ENCODE measurements around the gene ETFA. TPM values are rescaled to one million over a fixed set of nuclear protein-coding genes. Genes with fewer than 3 reads are reported as not detected.

The ETFA gene
- total RNA-seq, 1 donor from 2014 or later, result 31.7 TPM

- no peak for DNase-seq (ENCODE audit: low spot score in 2 of 2)
- Histone ChIP-seq H3K36me3 (no peaks in the 10 kb centered on the region), H3K4me1 (peaks cover 23 to 50% of the 10 kb centered on the region in 2 donors), H3K27me3 (peaks cover 73% of the 10 kb centered on the region), H3K9me3 (no peaks in the 10 kb centered on the region), H3K4me3 (no peak overlapping the region), H3K27ac (no peak overlapping the region)
- intact Hi-C loops (cut with DNase I), result no loop called here
- no peak for TF ChIP-seq CTCF (IDR thresholded peaks at IDR 0.05)
Measured at GRCh38 chr15:76338486-76339304, 27.4 kb upstream of the ETFA start.

GRCh38 chr15:76337696-76338485 is 26.6 kb upstream of the ETFA start:
- DNase-seq (ENCODE audit: low spot score in 2 of 2), result no peak
- H3K27ac ChIP-seq, result no peak overlapping the region
- no peak for TF ChIP-seq CTCF (IDR thresholded peaks at IDR 0.05)
- intact Hi-C loops (cut with DNase I), result no loop called here
- H3K27me3 ChIP-seq, result peaks cover 65% of the 10 kb centered on the region
- H3K9me3 ChIP-seq, result no peaks in the 10 kb centered on the region
- no peaks in the 10 kb centered on the region for H3K36me3 ChIP-seq
- peaks cover 22 to 47% of the 10 kb centered on the region in 2 donors for H3K4me1 ChIP-seq
- no peak overlapping the region for H3K4me3 ChIP-seq

GRCh38 chr15:76337059-76337695 is 25.9 kb upstream of the ETFA start:
- TF ChIP-seq CTCF (IDR thresholded peaks at IDR 0.05), result no peak
- H3K36me3 ChIP-seq, result no peaks in the 10 kb centered on the region
- H3K9me3 ChIP-seq, result no peaks in the 10 kb centered on the region
- intact Hi-C loops (cut with DNase I), result no loop called here
- peaks cover 17 to 42% of the 10 kb centered on the region in 2 donors for H3K4me1 ChIP-seq
- H3K4me3 ChIP-seq, result no peak overlapping the region
- H3K27me3 ChIP-seq, result peaks cover 59% of the 10 kb centered on the region
- DNase-seq (ENCODE audit: low spot score in 2 of 2), result no peak
- no peak overlapping the region for H3K27ac ChIP-seq

- peak within 1 kb of the TSS in 1 of 2 donors; percentile 18 for H3K4me3 ChIP-seq
- no peaks in the 10 kb centered on the region for H3K36me3 ChIP-seq
- H3K27ac ChIP-seq, result no peak within 1 kb of the TSS
- TF ChIP-seq CTCF (IDR thresholded peaks at IDR 0.05), result no peak
- H3K9me3 ChIP-seq, result no peaks in the 10 kb centered on the region
- H3K4me1 ChIP-seq, result peaks cover 17 to 35% of the 10 kb centered on the region in 2 donors
- H3K27me3 ChIP-seq, result peaks cover 59% of the 10 kb centered on the region
- intact Hi-C loops (cut with DNase I), result no loop called here
- no peak for DNase-seq (ENCODE audit: low spot score in 2 of 2)
Measured at GRCh38 chr15:76336254-76337058, 25.2 kb upstream of the ETFA start, which contains the start of gene ISL2. Gene ISL2 (plus strand): TSS chr15:76336773. CDS start chr15:76336884, 111 bp downstream.
